WTC11 (cell line): ENCODE results near the gene PLPPR4.

Source experiments
- FOXP1 ChIP-seq: sonication (generic); formaldehyde crosslinking; IDR thresholded peaks from 2 replicates; pipeline ENCODE4 v1.8.0; 2022; ENCODE audit warnings: missing genetic modification reagents, mild to moderate bottlenecking, moderate library complexity, borderline replicate concordance
- PRRX2 ChIP-seq: fragments of 250-450 bp; sonication (Bioruptor Pico); IDR thresholded peaks from 2 replicates; pipeline ENCODE4 v1.8.0; 2021; ENCODE audit warnings: mild to moderate bottlenecking
- SOX15 ChIP-seq: fragments of 250-450 bp; sonication (Bioruptor Pico); IDR thresholded peaks from 2 replicates; pipeline ENCODE4 v1.9.0; 2021; ENCODE audit warnings: mild to moderate bottlenecking
- ZNF121 ChIP-seq: sonication (generic); formaldehyde crosslinking; IDR thresholded peaks from 2 replicates; pipeline ENCODE4 v1.8.0; 2023; ENCODE audit warnings: missing genetic modification reagents
- ZNF416 ChIP-seq: fragments of 250-450 bp; sonication (Bioruptor Pico); IDR thresholded peaks from 2 replicates; pipeline ENCODE4 v1.9.0; 2021; ENCODE audit warnings: mild to moderate bottlenecking, inconsistent platforms
- TF ChIP-seq, protein P1 (sequence below): fragments of 200-600 bp; IDR thresholded peaks from 2 replicates; pipeline ENCODE4 v1.8.0; 2022; ENCODE audit warnings: antibody characterized with exemption
- TF ChIP-seq, protein P2 (sequence below): sonication (generic); formaldehyde crosslinking; IDR thresholded peaks from 2 replicates; pipeline ENCODE4 v1.8.1; 2023; ENCODE audit warnings: mild to moderate bottlenecking, missing genetic modification reagents
- TF ChIP-seq, protein P3 (sequence below): sonication (generic); formaldehyde crosslinking; conservative IDR thresholded peaks from 2 replicates; pipeline ENCODE4 v1.8.1; 2023; ENCODE audit warnings: mild to moderate bottlenecking, low read depth, missing genetic modification reagents, moderate library complexity
- TF ChIP-seq, protein P4 (sequence below): sonication (generic); formaldehyde crosslinking; conservative IDR thresholded peaks from 2 replicates; pipeline ENCODE4 v1.8.1; 2022; ENCODE audit warnings: mild to moderate bottlenecking, missing genetic modification reagents
- TF ChIP-seq, protein P5 (sequence below): sonication (generic); formaldehyde crosslinking; IDR thresholded peaks from 2 replicates; pipeline ENCODE4 v1.8.1; 2022; ENCODE audit warnings: low read depth, missing genetic modification reagents, borderline replicate concordance

DNA sequence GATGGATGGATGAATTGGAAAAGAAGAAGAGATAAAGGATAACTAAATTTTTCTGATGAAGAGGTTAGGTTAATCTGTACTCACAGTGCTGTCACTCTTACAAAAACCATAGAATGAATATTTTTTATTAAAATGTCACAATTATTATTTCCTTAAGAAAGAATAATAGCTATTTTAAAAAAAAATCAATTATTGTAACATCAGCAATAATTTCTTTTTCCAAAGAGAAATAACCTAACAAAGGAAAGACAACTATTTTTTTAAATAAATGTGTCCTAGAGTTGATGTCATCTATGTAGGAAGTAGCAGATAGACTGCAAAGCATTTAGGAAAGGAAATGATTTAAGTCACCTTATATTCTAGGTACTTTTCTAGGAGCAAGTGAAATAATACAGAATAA lies 33.6 kb upstream of the PLPPR4 start:
- TF ChIP-seq, protein P1, sequence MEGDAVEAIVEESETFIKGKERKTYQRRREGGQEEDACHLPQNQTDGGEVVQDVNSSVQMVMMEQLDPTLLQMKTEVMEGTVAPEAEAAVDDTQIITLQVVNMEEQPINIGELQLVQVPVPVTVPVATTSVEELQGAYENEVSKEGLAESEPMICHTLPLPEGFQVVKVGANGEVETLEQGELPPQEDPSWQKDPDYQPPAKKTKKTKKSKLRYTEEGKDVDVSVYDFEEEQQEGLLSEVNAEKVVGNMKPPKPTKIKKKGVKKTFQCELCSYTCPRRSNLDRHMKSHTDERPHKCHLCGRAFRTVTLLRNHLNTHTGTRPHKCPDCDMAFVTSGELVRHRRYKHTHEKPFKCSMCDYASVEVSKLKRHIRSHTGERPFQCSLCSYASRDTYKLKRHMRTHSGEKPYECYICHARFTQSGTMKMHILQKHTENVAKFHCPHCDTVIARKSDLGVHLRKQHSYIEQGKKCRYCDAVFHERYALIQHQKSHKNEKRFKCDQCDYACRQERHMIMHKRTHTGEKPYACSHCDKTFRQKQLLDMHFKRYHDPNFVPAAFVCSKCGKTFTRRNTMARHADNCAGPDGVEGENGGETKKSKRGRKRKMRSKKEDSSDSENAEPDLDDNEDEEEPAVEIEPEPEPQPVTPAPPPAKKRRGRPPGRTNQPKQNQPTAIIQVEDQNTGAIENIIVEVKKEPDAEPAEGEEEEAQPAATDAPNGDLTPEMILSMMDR: no peak
- TF ChIP-seq, protein P2, sequence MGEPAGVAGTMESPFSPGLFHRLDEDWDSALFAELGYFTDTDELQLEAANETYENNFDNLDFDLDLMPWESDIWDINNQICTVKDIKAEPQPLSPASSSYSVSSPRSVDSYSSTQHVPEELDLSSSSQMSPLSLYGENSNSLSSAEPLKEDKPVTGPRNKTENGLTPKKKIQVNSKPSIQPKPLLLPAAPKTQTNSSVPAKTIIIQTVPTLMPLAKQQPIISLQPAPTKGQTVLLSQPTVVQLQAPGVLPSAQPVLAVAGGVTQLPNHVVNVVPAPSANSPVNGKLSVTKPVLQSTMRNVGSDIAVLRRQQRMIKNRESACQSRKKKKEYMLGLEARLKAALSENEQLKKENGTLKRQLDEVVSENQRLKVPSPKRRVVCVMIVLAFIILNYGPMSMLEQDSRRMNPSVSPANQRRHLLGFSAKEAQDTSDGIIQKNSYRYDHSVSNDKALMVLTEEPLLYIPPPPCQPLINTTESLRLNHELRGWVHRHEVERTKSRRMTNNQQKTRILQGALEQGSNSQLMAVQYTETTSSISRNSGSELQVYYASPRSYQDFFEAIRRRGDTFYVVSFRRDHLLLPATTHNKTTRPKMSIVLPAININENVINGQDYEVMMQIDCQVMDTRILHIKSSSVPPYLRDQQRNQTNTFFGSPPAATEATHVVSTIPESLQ (CRISPR knock-in tag): no peak
- TF ChIP-seq FOXP1 (CRISPR knock-in tag) (no peak), PRRX2 (CRISPR knock-in tag) (no peak), SOX15 (CRISPR knock-in tag) (no peak), ZNF121 (no peak), ZNF416 (CRISPR knock-in tag) (no peak)
- TF ChIP-seq, protein P3, sequence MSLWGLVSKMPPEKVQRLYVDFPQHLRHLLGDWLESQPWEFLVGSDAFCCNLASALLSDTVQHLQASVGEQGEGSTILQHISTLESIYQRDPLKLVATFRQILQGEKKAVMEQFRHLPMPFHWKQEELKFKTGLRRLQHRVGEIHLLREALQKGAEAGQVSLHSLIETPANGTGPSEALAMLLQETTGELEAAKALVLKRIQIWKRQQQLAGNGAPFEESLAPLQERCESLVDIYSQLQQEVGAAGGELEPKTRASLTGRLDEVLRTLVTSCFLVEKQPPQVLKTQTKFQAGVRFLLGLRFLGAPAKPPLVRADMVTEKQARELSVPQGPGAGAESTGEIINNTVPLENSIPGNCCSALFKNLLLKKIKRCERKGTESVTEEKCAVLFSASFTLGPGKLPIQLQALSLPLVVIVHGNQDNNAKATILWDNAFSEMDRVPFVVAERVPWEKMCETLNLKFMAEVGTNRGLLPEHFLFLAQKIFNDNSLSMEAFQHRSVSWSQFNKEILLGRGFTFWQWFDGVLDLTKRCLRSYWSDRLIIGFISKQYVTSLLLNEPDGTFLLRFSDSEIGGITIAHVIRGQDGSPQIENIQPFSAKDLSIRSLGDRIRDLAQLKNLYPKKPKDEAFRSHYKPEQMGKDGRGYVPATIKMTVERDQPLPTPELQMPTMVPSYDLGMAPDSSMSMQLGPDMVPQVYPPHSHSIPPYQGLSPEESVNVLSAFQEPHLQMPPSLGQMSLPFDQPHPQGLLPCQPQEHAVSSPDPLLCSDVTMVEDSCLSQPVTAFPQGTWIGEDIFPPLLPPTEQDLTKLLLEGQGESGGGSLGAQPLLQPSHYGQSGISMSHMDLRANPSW (CRISPR knock-in tag): no peak
- TF ChIP-seq, protein P4, sequence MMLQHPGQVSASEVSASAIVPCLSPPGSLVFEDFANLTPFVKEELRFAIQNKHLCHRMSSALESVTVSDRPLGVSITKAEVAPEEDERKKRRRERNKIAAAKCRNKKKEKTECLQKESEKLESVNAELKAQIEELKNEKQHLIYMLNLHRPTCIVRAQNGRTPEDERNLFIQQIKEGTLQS: no peak
- TF ChIP-seq, protein P5, sequence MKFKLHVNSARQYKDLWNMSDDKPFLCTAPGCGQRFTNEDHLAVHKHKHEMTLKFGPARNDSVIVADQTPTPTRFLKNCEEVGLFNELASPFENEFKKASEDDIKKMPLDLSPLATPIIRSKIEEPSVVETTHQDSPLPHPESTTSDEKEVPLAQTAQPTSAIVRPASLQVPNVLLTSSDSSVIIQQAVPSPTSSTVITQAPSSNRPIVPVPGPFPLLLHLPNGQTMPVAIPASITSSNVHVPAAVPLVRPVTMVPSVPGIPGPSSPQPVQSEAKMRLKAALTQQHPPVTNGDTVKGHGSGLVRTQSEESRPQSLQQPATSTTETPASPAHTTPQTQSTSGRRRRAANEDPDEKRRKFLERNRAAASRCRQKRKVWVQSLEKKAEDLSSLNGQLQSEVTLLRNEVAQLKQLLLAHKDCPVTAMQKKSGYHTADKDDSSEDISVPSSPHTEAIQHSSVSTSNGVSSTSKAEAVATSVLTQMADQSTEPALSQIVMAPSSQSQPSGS (CRISPR knock-in tag): no peak
